ENCODE results near the gene FOLR3.

Gene FOLR3

GRCh38 chr11:72102631-72102945 lies 32.9 kb upstream of the FOLR3 start:
- DNase-seq (ENCODE audit: low read depth), result no peak
- peak overlapping the region; percentile 94 for H3K4me3 ChIP-seq (ENCODE audit: low read depth, low read length)
- TF ChIP-seq, protein P1, sequence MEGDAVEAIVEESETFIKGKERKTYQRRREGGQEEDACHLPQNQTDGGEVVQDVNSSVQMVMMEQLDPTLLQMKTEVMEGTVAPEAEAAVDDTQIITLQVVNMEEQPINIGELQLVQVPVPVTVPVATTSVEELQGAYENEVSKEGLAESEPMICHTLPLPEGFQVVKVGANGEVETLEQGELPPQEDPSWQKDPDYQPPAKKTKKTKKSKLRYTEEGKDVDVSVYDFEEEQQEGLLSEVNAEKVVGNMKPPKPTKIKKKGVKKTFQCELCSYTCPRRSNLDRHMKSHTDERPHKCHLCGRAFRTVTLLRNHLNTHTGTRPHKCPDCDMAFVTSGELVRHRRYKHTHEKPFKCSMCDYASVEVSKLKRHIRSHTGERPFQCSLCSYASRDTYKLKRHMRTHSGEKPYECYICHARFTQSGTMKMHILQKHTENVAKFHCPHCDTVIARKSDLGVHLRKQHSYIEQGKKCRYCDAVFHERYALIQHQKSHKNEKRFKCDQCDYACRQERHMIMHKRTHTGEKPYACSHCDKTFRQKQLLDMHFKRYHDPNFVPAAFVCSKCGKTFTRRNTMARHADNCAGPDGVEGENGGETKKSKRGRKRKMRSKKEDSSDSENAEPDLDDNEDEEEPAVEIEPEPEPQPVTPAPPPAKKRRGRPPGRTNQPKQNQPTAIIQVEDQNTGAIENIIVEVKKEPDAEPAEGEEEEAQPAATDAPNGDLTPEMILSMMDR (conservative IDR thresholded peaks at IDR 0.05; ENCODE audit: low read depth, low read length), result no peak

DNA sequence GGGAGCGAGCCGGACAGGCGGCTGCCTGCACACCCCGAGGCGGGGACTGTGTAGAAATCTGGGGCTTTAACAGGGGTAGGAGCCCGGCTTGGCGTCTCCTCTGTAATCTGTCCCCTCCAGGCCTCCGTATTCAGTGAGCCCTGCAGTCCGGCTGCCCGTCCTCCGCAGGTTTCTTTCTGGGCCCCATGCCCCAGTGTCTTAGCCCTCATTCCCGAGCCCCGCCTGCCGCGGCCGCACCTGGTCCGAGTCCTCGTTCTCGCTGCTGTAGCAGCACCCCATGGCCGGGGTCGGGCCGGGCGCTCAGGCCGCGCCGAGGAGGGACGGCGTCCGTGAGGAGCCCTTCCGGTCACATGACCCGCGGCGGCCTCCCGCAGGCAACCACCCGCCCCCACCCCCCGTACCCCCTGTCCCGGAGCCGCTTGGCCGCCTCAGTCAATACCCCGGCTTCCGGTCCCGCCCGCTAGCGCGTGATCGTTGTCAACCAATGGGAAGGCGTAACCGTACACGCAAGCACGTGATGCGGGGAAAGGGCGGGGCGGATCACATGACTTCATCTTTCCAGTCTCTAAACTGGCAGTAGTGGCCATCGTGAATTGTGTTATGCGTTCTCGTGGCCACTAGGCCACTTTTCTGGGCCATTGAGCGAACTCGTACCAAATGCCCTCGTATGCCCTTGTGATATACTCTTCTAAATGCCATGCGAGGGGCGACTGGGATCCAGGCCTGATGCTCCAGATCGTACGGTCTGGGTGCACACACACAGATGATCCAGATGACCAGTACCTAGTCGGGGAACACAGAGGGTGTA lies 32.4 kb upstream of the FOLR3 start, which contains the start of gene LAMTOR1:
Gene LAMTOR1, minus strand, starts transcription at position 352 of the 808 bp plus-strand sequence. Its CDS starts 73 bp downstream, at position 279.
- peak within 1 kb of the TSS; percentile 94 for H3K4me3 ChIP-seq (ENCODE audit: low read depth, low read length)
- peak; percentile 100 for DNase-seq (ENCODE audit: low read depth)
- TF ChIP-seq, protein P1 (conservative IDR thresholded peaks at IDR 0.05; ENCODE audit: low read depth, low read length), result peak; percentile 54

GRCh38 chr11:72103754-72104167 lies 31.8 kb upstream of the FOLR3 start:
- no peak for DNase-seq (ENCODE audit: low read depth)
- TF ChIP-seq, protein P1 (conservative IDR thresholded peaks at IDR 0.05; ENCODE audit: low read depth, low read length), result no peak
- H3K4me3 ChIP-seq (ENCODE audit: low read depth, low read length), result peak overlapping the region; percentile 43

GRCh38 chr11:72105888-72106287 lies 29.6 kb upstream of the FOLR3 start, which contains the start of gene TOMT:
TSS of gene TOMT (plus strand) at chr11:72105924. CDS start at chr11:72105952, 28 bp downstream.
- no peak for DNase-seq (ENCODE audit: low read depth)
- TF ChIP-seq, protein P1 (conservative IDR thresholded peaks at IDR 0.05; ENCODE audit: low read depth, low read length), result no peak
- no peak within 1 kb of the TSS for H3K4me3 ChIP-seq (ENCODE audit: low read depth, low read length)

GRCh38 chr11:72111300-72112142 lies 24.0 kb upstream of the FOLR3 start:
- no peak for DNase-seq (ENCODE audit: low read depth)
- H3K4me3 ChIP-seq (ENCODE audit: low read depth, low read length), result peak overlapping the region; percentile 87
- TF ChIP-seq, protein P1 (conservative IDR thresholded peaks at IDR 0.05; ENCODE audit: low read depth, low read length), result no peak

DNA sequence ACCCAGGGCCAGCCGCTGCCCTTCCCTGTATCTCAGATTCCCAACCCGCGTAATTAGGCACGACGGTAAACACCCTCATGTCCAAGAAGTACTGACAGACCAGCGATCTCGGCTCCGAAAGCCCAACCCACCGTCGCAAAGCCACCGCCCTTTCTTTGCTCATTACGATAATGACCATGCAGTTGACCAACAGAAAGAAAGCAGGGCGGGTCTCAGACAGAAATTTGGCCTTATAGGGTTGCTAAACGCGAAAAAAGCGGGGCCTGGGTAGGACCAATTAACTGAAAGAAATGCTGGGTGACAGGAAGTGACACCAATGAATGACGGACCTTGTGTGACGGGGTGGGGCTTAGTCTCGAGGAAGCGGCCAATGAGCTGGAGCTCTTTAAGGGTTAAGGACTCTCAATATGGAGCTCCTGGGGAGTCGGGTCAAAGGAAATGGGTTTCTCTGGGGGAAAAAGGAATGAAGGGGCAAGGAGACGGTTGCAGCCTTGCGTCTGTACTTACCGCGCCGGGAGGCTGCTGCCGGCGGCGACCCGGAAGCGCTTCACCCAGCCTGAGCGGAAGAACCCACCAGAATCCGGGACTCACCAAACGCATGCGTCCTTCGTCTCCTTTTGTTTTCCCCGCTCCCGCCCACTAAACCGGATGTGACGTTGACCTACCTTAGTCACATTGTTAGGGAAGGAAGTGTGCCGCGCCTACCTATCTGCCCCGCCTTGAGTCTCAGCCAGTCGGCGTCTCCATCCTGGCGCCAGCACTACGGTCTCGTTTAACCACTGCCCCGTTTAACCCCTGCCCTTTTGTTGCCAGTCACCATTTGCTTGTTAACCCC lies 23.2 kb upstream of the FOLR3 start, which contains the start of gene ANAPC15:
Gene ANAPC15, minus strand, starts transcription at position 553 of the 835 bp plus-strand sequence. CDS start 1,419 bp downstream, outside the sequence.
- DNase-seq (ENCODE audit: low read depth), result peak; percentile 100
- peak within 1 kb of the TSS; percentile 87 for H3K4me3 ChIP-seq (ENCODE audit: low read depth, low read length)
- TF ChIP-seq, protein P1 (conservative IDR thresholded peaks at IDR 0.05; ENCODE audit: low read depth, low read length), result no peak
